Esophagus muscularis mucosa (tissue), 4 donors: ENCODE data around the gene C1orf159.

Experiments used
- EP300 ChIP-seq: sonication (generic); formaldehyde crosslinking; IDR thresholded peaks from one replicate; pipeline ENCODE4 v1.6.1; 2017; ENCODE audit warnings: antibody characterized with exemption
- POLR2AphosphoS5 ChIP-seq, 2 donors: sonication (generic); formaldehyde crosslinking; IDR thresholded peaks; one replicate each; pipeline ENCODE4 v1.6.1; 2017; ENCODE audit warnings: antibody characterized with exemption in 2 of 2
- TF ChIP-seq, protein P1 (sequence below), 3 experiments: fragments of 200-600 bp in 2 of 3; fragments of 450-650 bp in 1 of 3; sonication (generic) in 2 of 3; IDR thresholded peaks; one replicate each; pipeline ENCODE4 v1.5.1; 2017 to 2019; ENCODE audit warnings: antibody characterized with exemption in 3 of 3, mild to moderate bottlenecking in 2 of 3, moderate library complexity in 1 of 3

DNA sequence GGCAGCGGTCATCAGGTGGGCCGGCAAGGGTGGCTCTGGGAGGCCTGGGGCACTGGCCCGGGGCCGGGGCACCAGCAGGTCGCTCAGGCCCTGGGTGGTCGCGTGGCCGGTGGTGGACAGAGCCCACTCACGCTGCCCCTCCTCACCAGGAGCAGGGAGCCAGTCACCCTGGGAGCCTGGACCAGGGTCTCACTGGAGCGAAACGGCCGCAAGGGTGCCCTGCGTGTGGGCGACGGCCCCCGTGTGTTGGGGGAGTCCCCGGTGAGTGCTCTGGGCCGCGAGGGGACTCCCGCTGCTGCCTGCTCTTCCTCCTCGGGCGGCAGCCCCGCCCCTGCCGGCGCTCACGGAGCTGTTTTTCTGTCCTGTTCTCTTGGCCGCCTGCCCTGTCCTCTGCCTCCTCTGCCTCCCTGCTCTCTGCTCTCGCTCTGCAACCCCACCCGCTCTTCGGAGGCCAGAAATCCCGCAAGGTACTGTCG is 65.3 kb downstream of the C1orf159 start:
- TF ChIP-seq, protein P1, sequence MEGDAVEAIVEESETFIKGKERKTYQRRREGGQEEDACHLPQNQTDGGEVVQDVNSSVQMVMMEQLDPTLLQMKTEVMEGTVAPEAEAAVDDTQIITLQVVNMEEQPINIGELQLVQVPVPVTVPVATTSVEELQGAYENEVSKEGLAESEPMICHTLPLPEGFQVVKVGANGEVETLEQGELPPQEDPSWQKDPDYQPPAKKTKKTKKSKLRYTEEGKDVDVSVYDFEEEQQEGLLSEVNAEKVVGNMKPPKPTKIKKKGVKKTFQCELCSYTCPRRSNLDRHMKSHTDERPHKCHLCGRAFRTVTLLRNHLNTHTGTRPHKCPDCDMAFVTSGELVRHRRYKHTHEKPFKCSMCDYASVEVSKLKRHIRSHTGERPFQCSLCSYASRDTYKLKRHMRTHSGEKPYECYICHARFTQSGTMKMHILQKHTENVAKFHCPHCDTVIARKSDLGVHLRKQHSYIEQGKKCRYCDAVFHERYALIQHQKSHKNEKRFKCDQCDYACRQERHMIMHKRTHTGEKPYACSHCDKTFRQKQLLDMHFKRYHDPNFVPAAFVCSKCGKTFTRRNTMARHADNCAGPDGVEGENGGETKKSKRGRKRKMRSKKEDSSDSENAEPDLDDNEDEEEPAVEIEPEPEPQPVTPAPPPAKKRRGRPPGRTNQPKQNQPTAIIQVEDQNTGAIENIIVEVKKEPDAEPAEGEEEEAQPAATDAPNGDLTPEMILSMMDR (IDR thresholded peaks at IDR 0.05): no peak
- TF ChIP-seq POLR2AphosphoS5 (IDR thresholded peaks at IDR 0.05) (no peak), EP300 (no peak)
